GM12874 (cell line): Measurements from ENCODE around the gene NOX4.

Experiments used
- CTCF ChIP-seq: IDR thresholded peaks from 2 replicates; pipeline ENCODE4 v1.5.1; 2011; ENCODE audit warnings: low read depth, mild to moderate bottlenecking, control low read depth, low read length, moderate library complexity; ENCODE audit not compliant: insufficient read depth

The NOX4 gene

GRCh38 chr11:89521294-89521693, 30.1 kb upstream of the NOX4 start:
- no peak for TF ChIP-seq CTCF

- TF ChIP-seq CTCF = no peak
Measured at GRCh38 chr11:89516496-89516895, 25.3 kb upstream of the NOX4 start.

DNA sequence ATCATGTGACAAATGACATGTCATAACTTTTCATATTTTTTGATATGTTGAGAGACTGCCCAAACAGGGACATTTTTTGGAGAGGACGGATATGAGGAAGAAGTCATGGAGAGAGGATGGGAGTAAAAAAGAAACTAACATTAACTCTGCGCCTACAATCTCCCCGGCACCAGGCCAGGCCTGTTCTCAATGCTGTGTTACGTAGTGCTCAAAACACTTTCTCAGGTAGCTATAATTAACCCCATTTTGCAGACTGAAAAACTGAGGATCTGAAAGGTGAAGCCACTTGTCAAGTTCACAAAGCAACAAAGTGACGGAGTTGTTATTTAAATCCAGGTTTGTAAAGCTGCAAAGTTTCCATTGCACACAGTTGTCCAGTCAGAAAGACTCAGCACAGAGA, 17.4 kb upstream of the NOX4 start:
- no peak for TF ChIP-seq CTCF

DNA sequence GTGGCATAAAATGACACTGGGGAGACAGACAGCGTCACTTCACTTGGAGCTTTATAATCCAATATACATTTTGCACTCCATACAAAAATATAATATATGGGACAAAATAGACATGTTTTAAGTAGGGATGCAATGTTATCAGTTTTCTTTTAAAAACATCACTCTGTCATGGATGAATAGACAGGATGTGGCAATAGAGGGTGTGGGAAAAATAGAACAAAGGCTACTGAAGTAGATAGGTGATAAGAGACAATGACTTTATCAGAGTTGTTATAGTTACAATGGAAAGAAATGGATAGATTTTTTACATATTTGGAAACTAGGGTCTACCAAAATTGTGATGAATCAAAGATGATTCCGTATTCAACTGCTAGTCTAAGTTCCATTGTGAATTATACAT, 13.1 kb upstream of the NOX4 start:
- TF ChIP-seq CTCF = no peak

- TF ChIP-seq CTCF = no peak
Measured at GRCh38 chr11:89503422-89503821, 12.2 kb upstream of the NOX4 start.

- TF ChIP-seq CTCF = no peak
Measured at GRCh38 chr11:89502301-89502700, 11.1 kb upstream of the NOX4 start.

DNA sequence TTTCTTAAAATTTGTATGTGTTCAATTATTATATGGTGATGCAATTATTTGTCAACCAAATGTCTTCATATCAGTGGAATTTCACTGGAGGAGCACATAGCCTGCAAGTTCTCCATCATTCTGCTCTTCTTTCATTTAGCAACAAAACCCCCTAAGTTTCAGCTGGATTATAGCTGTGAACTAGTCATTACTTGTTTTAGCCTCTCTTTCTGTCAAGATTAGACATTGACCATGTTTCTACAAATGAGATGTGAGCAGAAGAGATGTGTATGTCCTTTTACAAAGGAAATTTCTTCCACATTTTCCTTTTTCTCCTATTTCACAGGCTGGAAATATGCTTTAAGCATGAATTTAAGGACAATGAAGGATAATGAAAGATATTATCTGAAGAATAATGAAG, 9.2 kb upstream of the NOX4 start:
- no peak for TF ChIP-seq CTCF
